Measurements from ENCODE around the gene APOBEC4.

APOBEC4 gene

GRCh38 chr1:183600136-183600535, 53.0 kb downstream of the APOBEC4 start:
- DNase-seq (ENCODE audit: low read depth): no peak

DNA sequence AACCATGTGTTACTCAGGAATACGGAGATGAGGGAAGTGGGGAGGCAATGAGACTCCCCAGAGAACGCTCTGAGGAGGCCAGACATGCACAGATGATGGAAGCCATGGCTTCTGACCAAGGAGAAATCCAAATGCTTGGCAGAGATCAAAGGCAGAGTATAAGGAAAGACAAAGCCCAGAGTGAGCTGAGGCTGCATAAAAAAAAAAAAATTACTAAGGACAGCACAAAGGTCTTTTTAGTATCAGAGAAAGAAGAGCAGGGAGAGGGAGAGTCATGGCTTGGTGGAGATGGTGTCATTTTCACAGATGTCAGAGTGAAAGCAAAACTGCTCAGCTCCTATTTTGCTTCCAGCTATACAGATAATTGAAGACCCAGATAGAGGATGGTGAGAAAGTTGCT, 54.7 kb downstream of the APOBEC4 start:
- no peak for DNase-seq (ENCODE audit: low read depth)

DNA sequence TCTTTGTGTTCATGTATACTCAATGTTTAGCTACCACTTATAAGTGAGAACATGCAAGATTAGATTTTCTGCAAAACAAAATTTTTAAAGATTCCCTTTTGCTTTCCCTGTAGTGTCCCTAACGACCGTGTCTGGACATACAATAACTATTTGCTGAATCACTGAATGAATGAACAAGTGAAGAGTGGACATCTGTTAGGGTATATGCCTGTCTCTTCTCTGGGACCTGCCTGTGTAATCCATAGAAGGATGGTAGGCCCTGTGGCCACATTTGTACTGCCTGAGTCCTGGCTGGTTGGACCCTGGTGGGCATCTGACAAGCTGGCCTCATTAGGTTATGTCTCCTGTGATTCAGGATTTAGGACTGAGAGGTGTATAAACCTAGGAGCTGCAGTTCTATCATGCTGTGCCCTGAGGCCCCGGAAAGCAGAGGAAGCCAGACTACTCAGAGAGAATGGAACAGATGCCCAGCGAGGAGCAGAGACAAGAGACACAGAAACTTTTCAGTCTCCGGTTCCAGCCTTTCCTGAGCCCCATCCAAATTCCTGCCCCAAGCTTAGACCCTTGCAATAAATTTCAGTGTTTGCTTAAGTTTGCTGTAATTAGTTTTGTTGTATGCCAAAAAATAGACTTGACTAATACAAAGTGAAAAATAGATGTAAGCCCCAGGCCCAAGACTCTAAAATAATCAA, 55.3 kb downstream of the APOBEC4 start:
- no peak for DNase-seq (ENCODE audit: low read depth)

DNA sequence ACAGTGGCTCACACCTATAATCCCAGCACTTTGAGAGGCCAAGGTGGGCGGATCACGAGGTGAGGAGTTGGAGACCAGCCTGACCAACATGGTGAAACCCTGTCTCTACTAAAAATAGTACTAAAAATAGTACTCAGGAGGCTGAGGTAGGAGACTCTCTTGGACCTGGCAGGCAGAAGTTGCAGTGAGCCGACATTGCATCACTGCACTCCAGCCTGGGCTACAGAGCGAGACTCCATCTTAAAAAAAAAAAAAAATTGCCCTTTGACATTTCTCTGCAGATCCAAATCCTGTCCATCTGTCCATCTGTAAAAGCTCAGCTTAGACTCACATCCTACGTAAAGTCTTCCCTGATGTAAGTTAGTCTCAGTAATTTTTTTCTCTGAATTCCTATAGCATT, 56.6 kb downstream of the APOBEC4 start:
- no peak for DNase-seq (ENCODE audit: low read depth)
